Measurements from ENCODE around the gene D2HGDH.
"Not testable (repeated sequence)": the region's sequence is repeated elsewhere in the genome, so short reads cannot be mapped to it uniquely, and the experiment has no call there.

The D2HGDH gene

GRCh38 chr2:241726459-241726858 is 8.0 kb upstream of the D2HGDH start:
- no peak for DNase-seq

- DNase-seq = no peak
These were observed 6.4 kb upstream of the D2HGDH start for GRCh38 chr2:241728000-241728399.

GRCh38 chr2:241728627-241729026 is 5.8 kb upstream of the D2HGDH start:
- DNase-seq = no peak

GRCh38 chr2:241729868-241730267 is 4.6 kb upstream of the D2HGDH start:
- no peak for DNase-seq

- DNase-seq = peak in 1 of 2 donors; percentile 24
These were observed 3.6 kb upstream of the D2HGDH start for GRCh38 chr2:241730671-241731293.

GRCh38 chr2:241732513-241733186 is 1.8 kb upstream of the D2HGDH start:
- DNase-seq = not testable (repeated sequence)

- no peak for DNase-seq
These were observed 831 bp upstream of the D2HGDH start for GRCh38 chr2:241733391-241734207.

- DNase-seq = no peak
These were observed 293 bp upstream of the D2HGDH start for GRCh38 chr2:241734208-241734466.

GRCh38 chr2:241736111-241736510 is 1.7 kb downstream of the D2HGDH start:
- DNase-seq = no peak

- DNase-seq = no peak
These were observed 3.7 kb downstream of the D2HGDH start for GRCh38 chr2:241738040-241738686.

GRCh38 chr2:241739177-241739576 is 4.7 kb downstream of the D2HGDH start:
- DNase-seq = no peak

- DNase-seq = peak in 1 of 2 donors; percentile 21
These were observed 5.2 kb downstream of the D2HGDH start for GRCh38 chr2:241739651-241740050.

GRCh38 chr2:241741016-241741415 is 6.6 kb downstream of the D2HGDH start:
- peak in 1 of 2 donors; percentile 44 for DNase-seq

GRCh38 chr2:241742320-241742939 is 8.0 kb downstream of the D2HGDH start:
- DNase-seq = no peak

- not testable (repeated sequence) for DNase-seq
These were observed 8.6 kb downstream of the D2HGDH start for GRCh38 chr2:241743008-241743407.

GRCh38 chr2:241743620-241744019 is 9.2 kb downstream of the D2HGDH start:
- DNase-seq = no peak

- no peak for DNase-seq
These were observed 9.8 kb downstream of the D2HGDH start for GRCh38 chr2:241744028-241744754.

GRCh38 chr2:241745276-241745675 is 10.8 kb downstream of the D2HGDH start:
- DNase-seq = no peak

- DNase-seq = no peak
These were observed 11.7 kb downstream of the D2HGDH start for GRCh38 chr2:241746084-241746483.

- no peak for DNase-seq
These were observed 14.2 kb downstream of the D2HGDH start for GRCh38 chr2:241748468-241749256.

GRCh38 chr2:241750076-241750840 is 15.8 kb downstream of the D2HGDH start:
- DNase-seq = no peak

Data from bone marrow (tissue), 2 donors.